ENCODE data around the gene SUMO4.
"Not testable (repeated sequence)": the region's sequence is repeated elsewhere in the genome, so short reads cannot be mapped to it uniquely, and the experiment has no call there.

SUMO4 gene

GRCh38 chr6:149444360-149445094 lies 44.5 kb downstream of the SUMO4 start:
- DNase-seq (ENCODE audit: extremely low spot score); POLR2A ChIA-PET; CTCF ChIA-PET: not testable (repeated sequence)
- TF ChIP-seq PKNOX1 (IDR thresholded peaks at IDR 0.05): peak; percentile 78

- TF ChIP-seq FOXA1 (IDR thresholded peaks at IDR 0.05): no peak
- TF ChIP-seq ELF4 (IDR thresholded peaks at IDR 0.05): no peak
- TF ChIP-seq TARDBP (IDR thresholded peaks at IDR 0.05): no peak
- no peak for TF ChIP-seq ARNT (IDR thresholded peaks at IDR 0.05)
- no peak for TF ChIP-seq ZNF384 (IDR thresholded peaks at IDR 0.05)
- DNase-seq (ENCODE audit: extremely low spot score): no peak
- ChIA-PET POLR2A (no interaction called here), CTCF (no interaction called here)
Observed at GRCh38 chr6:149445095-149445466, 45.0 kb downstream of the SUMO4 start.

GRCh38 chr6:149445573-149445972 lies 45.5 kb downstream of the SUMO4 start:
- ChIA-PET CTCF (no interaction called here), POLR2A (no interaction called here)
- TF ChIP-seq L3MBTL2 (conservative IDR thresholded peaks at IDR 0.05): no peak
- TF ChIP-seq LEF1 (IDR thresholded peaks at IDR 0.05; ENCODE audit: borderline replicate concordance): no peak
- no peak for TF ChIP-seq FOXM1 (IDR thresholded peaks at IDR 0.05; ENCODE audit: borderline replicate concordance)
- DNase-seq (ENCODE audit: extremely low spot score): no peak

GRCh38 chr6:149446791-149447376 lies 46.8 kb downstream of the SUMO4 start:
- CTCF ChIA-PET: interaction anchor here (0.6 kb wide), 2 partner anchors 10 to 81 kb away, joined by 3 read pairs; no protein-coding TSS in a partner anchor
- POLR2A ChIA-PET: no interaction called here
- peak; percentile 46 for DNase-seq (ENCODE audit: extremely low spot score)
- TF ChIP-seq ARNT (IDR thresholded peaks at IDR 0.05) (no peak), ELF4 (IDR thresholded peaks at IDR 0.05) (no peak), BHLHE40 (IDR thresholded peaks at IDR 0.05; ENCODE audit: borderline replicate concordance) (no peak), TARDBP (IDR thresholded peaks at IDR 0.05) (no peak), FOXA1 (IDR thresholded peaks at IDR 0.05) (no peak), ZNF384 (IDR thresholded peaks at IDR 0.05) (no peak), FOXM1 (IDR thresholded peaks at IDR 0.05; ENCODE audit: borderline replicate concordance) (no peak), SP1 (IDR thresholded peaks at IDR 0.05) (no peak), HDGF (IDR thresholded peaks at IDR 0.05; ENCODE audit: borderline replicate concordance) (no peak), CTBP1 (IDR thresholded peaks at IDR 0.05; ENCODE audit: borderline replicate concordance) (no peak), SUZ12 (IDR thresholded peaks at IDR 0.05) (no peak), NFRKB (IDR thresholded peaks at IDR 0.05) (no peak), L3MBTL2 (conservative IDR thresholded peaks at IDR 0.05) (no peak), FOXK2 (IDR thresholded peaks at IDR 0.05) (no peak), LEF1 (IDR thresholded peaks at IDR 0.05; ENCODE audit: borderline replicate concordance) (no peak), PKNOX1 (IDR thresholded peaks at IDR 0.05) (no peak)

GRCh38 chr6:149448821-149449453 lies 48.9 kb downstream of the SUMO4 start:
- no peak for TF ChIP-seq FOXK2 (IDR thresholded peaks at IDR 0.05)
- TF ChIP-seq ZNF384 (IDR thresholded peaks at IDR 0.05): no peak
- no peak for TF ChIP-seq ARNT (IDR thresholded peaks at IDR 0.05)
- no peak for TF ChIP-seq SUZ12 (IDR thresholded peaks at IDR 0.05)
- TF ChIP-seq SP1 (IDR thresholded peaks at IDR 0.05): no peak
- no peak for TF ChIP-seq FOXM1 (IDR thresholded peaks at IDR 0.05; ENCODE audit: borderline replicate concordance)
- TF ChIP-seq CTBP1 (IDR thresholded peaks at IDR 0.05; ENCODE audit: borderline replicate concordance): no peak
- TF ChIP-seq L3MBTL2 (conservative IDR thresholded peaks at IDR 0.05): no peak
- no peak for TF ChIP-seq NFRKB (IDR thresholded peaks at IDR 0.05)
- TF ChIP-seq LEF1 (IDR thresholded peaks at IDR 0.05; ENCODE audit: borderline replicate concordance): no peak
- no peak for TF ChIP-seq PKNOX1 (IDR thresholded peaks at IDR 0.05)
- no peak for TF ChIP-seq FOXA1 (IDR thresholded peaks at IDR 0.05)
- TF ChIP-seq TARDBP (IDR thresholded peaks at IDR 0.05): no peak
- no peak for TF ChIP-seq ELF4 (IDR thresholded peaks at IDR 0.05)
- no peak for DNase-seq (ENCODE audit: extremely low spot score)
- ChIA-PET POLR2A (no interaction called here), CTCF (interaction anchor here (0.8 kb wide), 1 partner anchor 8 kb away, joined by 4 read pairs; no protein-coding TSS in a partner anchor)

GRCh38 chr6:149449831-149450678 lies 50.0 kb downstream of the SUMO4 start:
- TF ChIP-seq CTBP1 (IDR thresholded peaks at IDR 0.05; ENCODE audit: borderline replicate concordance) (no peak), ARNT (IDR thresholded peaks at IDR 0.05) (no peak)
- no peak for DNase-seq (ENCODE audit: extremely low spot score)
- CTCF ChIA-PET: no interaction called here
- POLR2A ChIA-PET: no interaction called here

Data from HEK293T (cell line).